ENCODE data around the gene PDGFD.

PDGFD gene

DNA sequence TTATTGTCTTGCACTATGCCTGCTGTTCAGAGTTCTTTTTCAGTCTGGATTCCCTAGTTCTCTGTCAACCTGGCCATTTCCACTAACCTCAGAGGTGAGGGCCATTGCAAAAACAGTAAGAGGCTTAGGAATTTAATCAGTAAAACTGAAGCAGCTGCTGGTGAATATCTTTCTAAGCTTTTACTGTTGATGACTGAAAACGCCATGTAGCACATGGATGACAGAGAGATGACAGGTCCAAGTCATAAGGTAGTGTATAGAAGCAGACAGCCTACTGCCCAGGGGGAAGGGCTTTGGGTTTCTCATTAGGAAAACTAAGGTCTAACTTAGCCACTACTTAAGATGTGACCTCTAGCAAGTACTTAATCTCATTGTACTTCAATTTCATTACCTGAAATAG is 280.1 kb downstream of the PDGFD start:
- no peak for DNase-seq (ENCODE audit: low spot score)

DNA sequence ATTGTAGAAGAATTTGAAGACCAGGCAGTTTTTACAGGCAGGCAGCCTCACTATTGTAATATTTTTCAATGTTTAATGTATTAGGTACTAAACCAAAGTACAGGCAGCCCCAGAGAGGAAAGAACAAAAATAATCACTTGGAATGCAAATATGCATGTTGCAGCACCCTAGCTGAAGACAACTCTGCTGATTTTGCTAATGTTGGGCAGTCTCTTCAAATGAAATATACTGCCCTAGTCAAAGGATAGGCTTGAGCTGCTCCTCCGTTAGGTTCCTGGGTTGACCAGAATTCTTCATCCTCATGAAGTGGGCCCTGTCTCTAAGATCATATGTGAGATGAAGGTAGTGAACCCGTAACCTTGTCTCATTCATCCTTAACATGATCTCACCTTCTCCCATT is 280.7 kb downstream of the PDGFD start:
- DNase-seq (ENCODE audit: low spot score) = no peak

GRCh38 chr11:103881584-103881983 is 282.4 kb downstream of the PDGFD start:
- no peak for DNase-seq (ENCODE audit: low spot score)

DNA sequence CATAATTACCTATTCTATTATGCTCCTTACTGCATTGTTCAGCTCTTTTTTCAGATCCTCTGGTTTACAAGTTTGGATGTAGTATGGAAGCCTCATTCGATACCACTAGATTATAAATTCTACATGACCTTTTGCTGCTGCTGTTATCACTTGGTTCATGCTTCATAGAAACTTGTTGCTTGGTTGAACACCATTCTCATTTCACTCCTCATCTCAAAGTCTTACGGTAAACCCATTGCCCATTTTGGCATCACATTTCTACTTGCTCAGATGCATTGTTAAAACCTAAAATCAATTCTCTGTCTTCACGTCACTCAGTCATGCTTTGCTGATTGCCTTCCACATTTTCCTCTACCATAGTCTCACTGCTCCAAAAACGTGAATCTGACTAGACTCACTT is 283.0 kb downstream of the PDGFD start:
- no peak for DNase-seq (ENCODE audit: low spot score)

DNA sequence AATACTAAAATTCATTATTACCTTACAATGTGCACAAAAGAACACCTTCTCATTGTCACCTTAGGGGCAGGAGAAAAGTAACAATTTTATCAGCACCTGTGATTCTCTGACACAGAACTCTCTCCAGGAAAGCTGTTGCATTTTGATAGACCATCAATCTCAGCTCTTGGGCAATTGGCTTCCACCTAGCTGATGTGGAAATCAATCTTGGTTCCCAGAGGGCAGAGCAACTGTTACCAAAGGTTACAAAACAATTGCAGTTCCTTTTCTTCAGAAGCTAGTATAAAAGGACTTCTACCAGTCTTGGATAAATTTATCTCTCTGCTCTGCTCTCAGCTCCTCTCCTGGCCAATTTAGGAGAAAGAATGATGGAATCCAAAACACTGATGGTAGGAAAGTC is 285.3 kb downstream of the PDGFD start:
- DNase-seq (ENCODE audit: low spot score) = no peak

DNA sequence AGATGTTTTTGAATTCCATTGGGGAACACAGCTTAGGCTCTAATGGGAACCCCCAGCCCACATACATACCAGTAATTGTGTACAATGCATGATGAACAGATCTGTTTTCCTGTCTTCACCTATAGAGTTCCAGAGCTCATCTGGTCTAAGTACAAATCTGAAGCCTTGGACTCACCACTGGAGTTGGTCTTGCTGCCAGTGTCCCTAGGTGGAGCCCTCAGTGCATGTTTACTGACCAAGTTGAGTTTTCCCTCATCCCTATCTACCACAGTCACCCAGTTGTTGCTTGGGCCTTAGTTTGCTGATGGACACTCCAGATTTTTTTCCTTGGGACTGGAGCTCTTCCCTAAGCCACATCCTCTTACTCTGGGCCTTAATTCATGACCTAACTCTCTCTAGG is 286.7 kb downstream of the PDGFD start:
- no peak for DNase-seq (ENCODE audit: low spot score)

DNA sequence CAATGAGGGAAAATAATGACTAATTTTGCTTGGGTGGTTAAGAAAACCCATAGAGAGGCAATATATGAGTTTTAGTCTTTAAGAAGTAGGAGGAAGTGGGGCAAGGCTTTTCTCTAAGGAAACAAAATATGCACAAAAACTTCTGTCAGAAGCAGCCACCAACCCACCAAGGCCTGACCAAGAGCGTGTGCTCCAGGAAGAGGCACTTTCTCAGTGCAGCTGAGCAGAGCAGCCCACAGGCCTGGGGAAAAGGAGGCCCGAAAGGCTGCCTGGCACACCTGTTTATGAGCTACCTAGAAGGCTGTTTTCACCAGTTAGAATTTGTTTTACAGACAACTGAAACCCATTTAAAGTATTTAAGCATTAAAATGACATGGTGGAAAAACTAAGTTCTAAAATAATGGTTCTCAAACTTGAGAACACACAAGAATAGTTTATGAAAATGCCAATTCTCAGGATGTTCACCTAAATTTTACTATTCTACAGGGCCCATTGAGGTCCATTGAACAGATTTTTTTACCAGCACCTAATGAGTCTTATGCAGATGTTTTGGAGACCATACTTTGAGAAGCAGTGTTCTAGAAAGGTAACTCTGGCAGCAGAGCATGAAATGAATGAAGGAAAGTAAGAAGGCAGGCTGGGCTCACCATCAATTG is 288.0 kb downstream of the PDGFD start:
- DNase-seq (ENCODE audit: low spot score) = no peak

- no peak for DNase-seq (ENCODE audit: low spot score)
These were observed 291.2 kb downstream of the PDGFD start for GRCh38 chr11:103872748-103873147.

DNA sequence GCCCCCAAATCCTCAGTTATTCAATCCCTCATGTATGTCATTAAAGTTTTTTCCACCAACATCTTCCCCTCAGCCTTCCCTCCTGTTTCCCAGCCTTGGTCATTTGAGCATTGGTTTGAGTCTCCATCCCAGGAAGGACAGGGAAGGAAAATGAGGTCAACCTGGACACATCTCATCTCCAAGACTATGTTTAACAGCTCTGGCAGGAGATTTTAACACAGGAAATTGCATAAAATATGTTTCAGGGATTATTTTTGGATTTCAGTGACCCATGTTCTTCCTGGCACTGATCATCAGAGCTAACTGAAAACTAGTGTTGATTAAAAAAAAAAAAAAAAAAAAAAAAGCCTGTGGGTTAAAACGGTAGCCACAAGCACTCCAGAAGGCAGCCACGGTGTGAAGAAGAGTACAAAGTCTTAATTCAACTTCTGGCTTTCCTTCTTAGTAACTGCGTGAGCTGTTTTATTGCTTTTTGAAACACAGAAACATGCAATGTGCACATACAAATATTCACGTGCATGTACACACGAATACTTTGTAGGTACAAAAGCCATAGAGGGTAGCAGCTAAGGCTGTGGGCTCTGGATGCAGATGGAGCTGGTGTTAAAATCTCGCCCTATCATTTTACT is 291.9 kb downstream of the PDGFD start:
- no peak for DNase-seq (ENCODE audit: low spot score)

DNA sequence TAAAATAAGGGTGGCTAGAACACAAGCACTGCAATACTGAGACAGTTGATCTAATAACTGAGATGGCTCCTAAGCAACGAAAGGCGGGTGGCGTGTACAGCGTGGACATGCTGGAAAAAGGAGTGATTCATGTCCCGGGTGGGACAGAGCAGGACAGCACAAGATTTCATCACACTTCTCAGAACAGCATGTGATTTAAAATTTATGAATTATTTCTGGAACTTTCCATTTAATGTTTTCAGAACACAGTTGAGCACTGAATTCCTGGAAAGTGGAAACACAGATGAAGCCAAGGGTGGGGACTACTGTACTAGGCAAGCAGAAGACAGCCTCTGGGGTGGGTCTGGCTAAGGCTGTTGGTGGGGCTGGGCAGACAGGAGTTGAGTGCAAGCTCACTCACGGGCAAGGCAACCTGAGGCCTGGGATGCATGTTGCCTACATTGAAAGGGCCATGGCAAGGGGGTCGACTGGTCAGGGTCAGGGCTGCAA is 293.1 kb downstream of the PDGFD start:
- no peak for DNase-seq (ENCODE audit: low spot score)

DNA sequence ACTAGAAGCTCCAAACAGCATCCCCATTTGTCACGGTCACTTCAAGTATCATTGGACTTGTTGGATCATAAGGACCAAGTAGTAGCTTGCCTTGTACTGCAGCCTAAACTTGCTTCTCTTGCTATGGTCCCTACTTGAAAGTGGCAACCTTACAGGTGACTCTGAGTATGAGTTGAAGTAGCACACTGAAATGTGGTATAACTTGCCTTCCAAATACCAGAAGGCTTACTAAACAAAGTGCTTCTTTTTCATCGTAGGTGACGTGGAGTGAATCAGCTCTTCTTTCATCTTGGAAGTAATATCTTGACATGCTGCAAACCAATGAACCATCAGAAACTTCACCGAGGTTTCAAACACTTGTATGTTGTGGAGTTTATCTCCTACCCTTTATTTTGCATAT is 296.5 kb downstream of the PDGFD start:
- no peak for DNase-seq (ENCODE audit: low spot score)

GRCh38 chr11:103863497-103863896 is 300.4 kb downstream of the PDGFD start:
- no peak for DNase-seq (ENCODE audit: low spot score)

- DNase-seq (ENCODE audit: low spot score) = no peak
These were observed 301.2 kb downstream of the PDGFD start for GRCh38 chr11:103862802-103863174.

DNA sequence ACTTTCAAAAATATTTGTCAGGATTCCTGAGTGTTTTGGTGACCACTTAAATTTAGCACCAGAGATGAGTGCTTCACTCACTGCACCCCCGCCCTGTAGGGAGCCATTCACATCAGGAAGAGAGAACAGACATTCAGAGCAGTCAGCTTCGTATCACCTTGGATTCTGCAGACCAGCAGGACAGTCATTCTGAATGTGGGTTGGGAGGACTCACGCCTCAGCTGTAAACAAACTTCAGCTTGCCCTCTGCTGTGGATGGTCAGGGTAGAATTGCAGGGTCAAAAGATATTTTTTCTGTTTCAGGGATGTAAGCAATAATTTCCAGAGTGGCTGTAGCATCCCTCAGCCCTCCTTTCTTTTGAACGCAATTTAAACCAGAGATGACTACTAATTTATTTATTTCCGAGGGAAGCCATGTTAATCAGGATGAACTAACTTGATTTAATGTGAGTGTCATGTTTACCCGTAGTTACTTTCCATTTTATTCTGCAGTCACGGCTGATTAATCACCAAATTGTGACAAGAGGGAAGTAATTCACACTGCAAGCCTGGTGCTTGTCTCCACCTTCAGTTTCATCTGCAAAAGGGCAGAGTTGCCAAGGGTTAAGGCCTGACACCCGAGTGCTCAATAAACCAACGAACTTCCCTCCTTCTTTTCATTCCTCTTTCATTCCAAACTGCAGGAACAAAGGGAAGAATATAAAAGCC is 301.7 kb downstream of the PDGFD start:
- DNase-seq (ENCODE audit: low spot score) = no peak
